ENCODE measurements around the gene SCN3A. TPM values are rescaled to one million over a fixed set of nuclear protein-coding genes. Genes with fewer than 3 reads are reported as not detected.

The SCN3A gene
- total and polyA plus RNA-seq, 2 of the 13 experiments (the other 11 are each of a cell fraction or from before 2014, with no cell fraction given): not detected

DNA sequence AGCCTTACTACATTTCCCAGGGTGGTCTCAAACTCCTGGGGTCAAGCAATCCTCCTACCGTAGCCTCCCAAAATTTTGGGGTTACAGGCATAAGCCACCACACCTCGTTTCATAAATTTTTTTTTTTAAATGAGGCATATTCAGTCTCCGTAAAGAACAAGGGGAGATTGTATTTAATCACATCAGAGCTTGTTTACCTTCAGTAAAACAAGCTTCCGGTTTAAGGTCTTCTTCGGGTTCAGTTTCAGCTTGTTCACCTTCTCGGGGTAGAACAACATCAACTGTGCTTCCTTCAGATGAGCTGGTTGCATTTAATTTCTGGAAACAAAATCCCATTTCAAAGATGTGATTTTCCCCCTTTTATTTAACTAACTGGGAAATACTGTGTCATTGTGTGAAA lies 88.6 kb downstream of the SCN3A start (continued):
- no peak for TF ChIP-seq ZNF407 (CRISPR knock-in tag; IDR thresholded peaks at IDR 0.05; ENCODE audit: not compliant biosample characterization)
- peak; percentile 41; the same call in 1 of the 2 replicates for TF ChIP-seq POGZ (CRISPR knock-in tag; IDR thresholded peaks at IDR 0.05)
- peak; percentile 59 for TF ChIP-seq PAXIP1 (CRISPR knock-in tag; conservative IDR thresholded peaks at IDR 0.05)
- TF ChIP-seq MTA3 (CRISPR knock-in tag; IDR thresholded peaks at IDR 0.05): no peak
- TF ChIP-seq PATZ1 (CRISPR knock-in tag; IDR thresholded peaks at IDR 0.05): no peak
- TF ChIP-seq SOX13 (IDR thresholded peaks at IDR 0.05): no peak
- TF ChIP-seq SOX13 (CRISPR knock-in tag; conservative IDR thresholded peaks at IDR 0.05 in 1 of 2, IDR thresholded peaks at IDR 0.05 in 1 of 2): peak in 1 of 2 experiments; percentile 35; a peak in 1 of 4 replicates
- TF ChIP-seq HDAC2 (CRISPR knock-in tag; IDR thresholded peaks at IDR 0.05): no peak
- TF ChIP-seq ERF (CRISPR knock-in tag; IDR thresholded peaks at IDR 0.05): 0 out of 2 replicates have a peak, but pooled peaks have one; percentile 36
- TF ChIP-seq ZNF138 (CRISPR knock-in tag; IDR thresholded peaks at IDR 0.05; ENCODE audit: low read depth): no peak
- TF ChIP-seq, protein P1, sequence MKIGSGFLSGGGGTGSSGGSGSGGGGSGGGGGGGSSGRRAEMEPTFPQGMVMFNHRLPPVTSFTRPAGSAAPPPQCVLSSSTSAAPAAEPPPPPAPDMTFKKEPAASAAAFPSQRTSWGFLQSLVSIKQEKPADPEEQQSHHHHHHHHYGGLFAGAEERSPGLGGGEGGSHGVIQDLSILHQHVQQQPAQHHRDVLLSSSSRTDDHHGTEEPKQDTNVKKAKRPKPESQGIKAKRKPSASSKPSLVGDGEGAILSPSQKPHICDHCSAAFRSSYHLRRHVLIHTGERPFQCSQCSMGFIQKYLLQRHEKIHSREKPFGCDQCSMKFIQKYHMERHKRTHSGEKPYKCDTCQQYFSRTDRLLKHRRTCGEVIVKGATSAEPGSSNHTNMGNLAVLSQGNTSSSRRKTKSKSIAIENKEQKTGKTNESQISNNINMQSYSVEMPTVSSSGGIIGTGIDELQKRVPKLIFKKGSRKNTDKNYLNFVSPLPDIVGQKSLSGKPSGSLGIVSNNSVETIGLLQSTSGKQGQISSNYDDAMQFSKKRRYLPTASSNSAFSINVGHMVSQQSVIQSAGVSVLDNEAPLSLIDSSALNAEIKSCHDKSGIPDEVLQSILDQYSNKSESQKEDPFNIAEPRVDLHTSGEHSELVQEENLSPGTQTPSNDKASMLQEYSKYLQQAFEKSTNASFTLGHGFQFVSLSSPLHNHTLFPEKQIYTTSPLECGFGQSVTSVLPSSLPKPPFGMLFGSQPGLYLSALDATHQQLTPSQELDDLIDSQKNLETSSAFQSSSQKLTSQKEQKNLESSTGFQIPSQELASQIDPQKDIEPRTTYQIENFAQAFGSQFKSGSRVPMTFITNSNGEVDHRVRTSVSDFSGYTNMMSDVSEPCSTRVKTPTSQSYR (CRISPR knock-in tag; IDR thresholded peaks at IDR 0.05; ENCODE audit: borderline replicate concordance): no peak
- TF ChIP-seq RORA (CRISPR knock-in tag; IDR thresholded peaks at IDR 0.05): no peak

Data from HepG2 (cell line).